ENCODE measurements around the gene EREG.
"Not testable (repeated sequence)": the region's sequence is repeated elsewhere in the genome, so short reads cannot be mapped to it uniquely, and the experiment has no call there.

The EREG gene, protein sequence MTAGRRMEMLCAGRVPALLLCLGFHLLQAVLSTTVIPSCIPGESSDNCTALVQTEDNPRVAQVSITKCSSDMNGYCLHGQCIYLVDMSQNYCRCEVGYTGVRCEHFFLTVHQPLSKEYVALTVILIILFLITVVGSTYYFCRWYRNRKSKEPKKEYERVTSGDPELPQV
- 0.20 to 292 (median 5.5) reads per million in 18 experiments for total RNA-seq

DNA sequence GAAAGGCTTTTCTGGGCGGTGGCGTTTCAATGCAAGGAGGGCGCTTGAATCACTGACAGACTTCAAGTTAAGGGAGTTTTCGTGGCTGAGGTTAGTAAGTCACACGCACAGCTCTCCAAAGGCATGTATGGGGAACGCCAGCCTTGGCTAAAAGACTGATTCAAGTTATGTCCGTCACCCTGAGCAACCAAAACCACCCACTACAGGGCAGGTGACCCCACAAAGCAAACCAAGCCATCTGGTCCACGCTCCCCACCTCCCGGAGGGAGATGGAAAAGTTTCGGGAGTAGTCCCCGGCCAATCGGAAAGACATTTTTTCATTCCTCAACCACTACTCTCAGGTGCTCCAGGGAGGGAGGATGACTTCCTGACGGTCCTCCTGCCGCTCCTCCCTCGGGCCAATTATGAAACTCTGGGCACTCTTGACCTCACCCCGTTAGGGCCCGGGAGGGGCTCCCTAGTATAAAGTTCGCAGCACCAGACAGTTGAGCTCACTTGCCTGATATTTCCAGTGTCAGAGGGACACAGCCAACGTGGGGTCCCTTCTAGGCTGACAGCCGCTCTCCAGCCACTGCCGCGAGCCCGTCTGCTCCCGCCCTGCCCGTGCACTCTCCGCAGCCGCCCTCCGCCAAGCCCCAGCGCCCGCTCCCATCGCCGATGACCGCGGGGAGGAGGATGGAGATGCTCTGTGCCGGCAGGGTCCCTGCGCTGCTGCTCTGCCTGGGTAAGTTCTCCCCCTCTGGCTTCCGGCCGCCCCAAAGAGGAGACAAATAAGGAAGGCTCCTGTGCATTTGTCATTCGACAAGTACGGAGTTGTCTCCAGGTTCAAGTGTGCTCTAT lies at the start of gene EREG:
Gene EREG, plus strand, starts transcription at position 494 of the 840 bp plus-strand sequence. Its CDS starts 164 bp downstream, at position 658.
- DNase-seq, result peak in 1 of 2 donors; percentile 55

DNA sequence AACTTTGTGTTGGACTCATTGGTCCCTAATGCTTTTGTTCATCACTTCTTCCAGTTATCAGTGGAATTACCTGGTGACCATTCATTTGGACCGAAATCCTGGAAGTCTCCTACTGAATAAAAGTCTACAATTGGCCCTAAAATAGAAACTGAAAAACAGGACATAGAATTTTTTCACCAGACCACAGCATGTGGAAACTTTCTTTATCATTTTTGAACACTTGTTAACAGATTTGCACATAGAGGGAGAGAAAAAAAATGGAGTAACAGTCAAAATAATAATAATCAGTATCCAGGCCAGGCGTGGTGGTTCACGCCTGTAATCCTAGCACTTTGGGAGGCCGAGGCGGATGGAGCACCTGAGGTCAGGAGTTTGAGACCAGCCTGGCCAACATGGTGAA lies 49.6 kb upstream of the EREG start:
- DNase-seq, result no peak

DNA sequence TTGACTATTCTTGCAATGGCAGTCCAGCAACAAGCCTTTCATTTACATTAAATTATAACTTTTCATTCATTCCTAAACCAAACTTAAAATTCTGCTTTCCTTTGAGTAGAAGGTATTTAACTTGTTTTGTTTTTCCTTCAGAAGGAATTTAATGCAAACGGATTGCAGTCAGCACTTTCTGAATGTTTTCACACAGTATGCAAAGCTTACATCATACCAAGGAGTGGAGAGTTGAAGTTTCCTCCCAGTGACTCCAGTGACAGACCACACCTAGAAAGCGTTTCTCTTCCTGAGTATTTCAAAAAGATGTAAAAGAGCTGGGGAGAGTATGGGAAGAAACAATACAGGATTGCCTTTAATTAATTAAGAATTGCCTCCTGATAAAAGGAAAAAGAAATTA lies 48.5 kb upstream of the EREG start:
- DNase-seq, result peak; percentile 7 to 22

DNA sequence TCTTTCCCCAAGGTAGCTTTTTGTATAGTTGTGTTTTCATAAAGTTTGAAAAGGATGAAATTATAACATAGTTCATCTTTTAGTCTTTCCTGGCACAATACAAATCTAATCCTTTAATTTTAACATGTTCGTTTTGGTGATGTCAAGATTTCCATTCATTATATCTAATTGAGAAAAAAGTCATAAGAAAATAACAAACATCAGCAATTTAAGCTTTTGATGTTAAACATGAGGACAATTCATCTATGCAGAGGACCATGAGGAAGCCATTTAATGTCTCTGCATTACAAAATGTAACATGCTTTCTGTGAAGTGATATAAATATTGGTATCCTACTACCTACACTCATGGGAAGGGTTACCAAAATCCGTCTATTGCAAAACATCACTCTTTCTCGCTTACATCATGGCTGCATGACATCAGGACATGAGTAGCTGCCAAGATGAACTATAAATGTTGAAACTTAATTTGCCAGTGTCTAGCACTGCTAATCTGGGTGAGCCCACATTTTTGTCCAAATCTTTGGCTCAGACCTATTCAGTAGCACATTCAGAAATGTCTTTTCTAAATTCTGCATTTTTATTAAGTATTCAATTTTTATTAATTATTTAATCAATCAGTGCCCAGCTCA lies 47.2 kb upstream of the EREG start:
- DNase-seq, result peak; percentile 39 to 57

DNA sequence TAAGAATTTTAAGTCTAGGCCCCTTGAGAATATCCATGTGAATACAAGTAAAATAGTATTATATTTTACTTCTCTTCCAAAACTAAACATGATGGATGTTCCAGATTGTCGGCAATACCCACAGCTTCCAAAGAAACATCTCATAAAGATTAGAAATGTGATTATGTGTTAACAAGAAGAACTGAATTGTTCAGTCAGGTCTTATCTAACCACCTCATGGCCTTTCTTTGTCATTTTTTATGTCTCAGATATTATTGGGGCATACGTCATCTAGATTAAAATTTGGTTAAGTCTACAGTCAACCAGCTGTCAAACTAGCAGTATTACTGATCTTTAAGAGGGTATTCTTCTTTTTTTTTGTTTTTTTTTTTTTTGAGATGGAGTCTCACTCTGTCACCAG lies 46.7 kb upstream of the EREG start:
- DNase-seq, result no peak

DNA sequence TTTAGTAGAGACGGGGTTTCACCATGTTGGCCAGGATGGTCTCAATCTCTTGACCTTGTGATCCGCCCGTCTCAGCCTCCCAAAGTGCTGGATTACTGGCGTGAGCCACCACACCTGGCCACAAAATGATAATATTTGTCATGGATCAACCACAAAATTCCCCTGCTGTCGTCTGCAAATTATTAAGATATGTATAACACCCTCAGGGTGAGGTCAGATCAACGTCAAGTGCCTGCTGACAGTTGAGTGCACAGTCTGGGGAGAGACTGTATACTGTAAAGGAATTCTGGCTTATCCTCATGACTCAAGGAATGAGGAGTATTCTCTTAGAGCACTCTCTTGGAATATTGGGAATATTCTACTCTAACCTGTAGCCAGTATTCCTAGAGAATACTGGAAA lies 45.5 kb upstream of the EREG start:
- no peak for DNase-seq

DNA sequence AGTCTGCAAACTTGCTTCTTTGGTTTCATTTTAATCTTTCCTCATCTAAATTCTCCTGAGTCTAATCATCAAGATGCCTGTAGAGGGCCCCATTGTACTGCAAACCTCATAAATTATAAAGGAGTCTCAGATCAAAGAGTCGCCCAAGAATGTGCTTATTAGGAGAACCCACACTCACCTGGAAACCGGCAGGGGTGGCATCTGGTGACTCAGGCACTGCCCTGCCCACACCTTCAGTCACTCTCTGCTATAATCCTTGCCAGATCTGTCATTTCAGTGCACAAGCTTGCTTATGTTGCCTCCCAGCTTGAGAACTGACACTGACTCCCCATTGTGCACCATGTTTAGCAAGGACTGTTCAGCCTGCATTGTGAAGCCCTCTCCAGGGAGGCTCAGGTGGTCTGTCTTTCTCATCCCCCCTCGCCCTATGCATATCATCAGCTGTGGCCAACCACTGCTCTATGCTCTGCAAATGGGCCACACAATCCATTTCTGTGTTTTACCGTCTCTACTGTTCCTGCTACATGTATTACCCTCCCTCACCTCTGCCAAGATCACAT lies 44.3 kb upstream of the EREG start:
- peak; percentile 53 to 69 for DNase-seq

DNA sequence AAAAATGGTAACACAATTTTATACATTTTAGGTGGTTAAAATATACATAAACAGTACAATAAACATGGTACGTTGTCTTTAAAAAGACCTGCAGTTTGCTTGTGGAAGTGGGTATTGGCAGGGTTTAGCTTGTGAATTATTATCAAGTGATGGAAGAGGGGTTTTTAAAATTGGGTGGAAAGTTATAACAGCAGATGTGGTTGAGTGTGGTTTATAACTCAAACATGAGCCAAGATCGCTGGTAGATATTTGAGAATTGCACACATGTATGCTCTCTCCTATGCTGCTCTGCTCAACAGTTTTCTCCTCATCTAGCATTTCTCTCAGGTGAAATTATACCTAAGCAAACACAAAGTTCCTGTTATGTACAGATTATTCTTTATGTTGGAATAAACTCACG lies 42.6 kb upstream of the EREG start:
- no peak for DNase-seq

DNA sequence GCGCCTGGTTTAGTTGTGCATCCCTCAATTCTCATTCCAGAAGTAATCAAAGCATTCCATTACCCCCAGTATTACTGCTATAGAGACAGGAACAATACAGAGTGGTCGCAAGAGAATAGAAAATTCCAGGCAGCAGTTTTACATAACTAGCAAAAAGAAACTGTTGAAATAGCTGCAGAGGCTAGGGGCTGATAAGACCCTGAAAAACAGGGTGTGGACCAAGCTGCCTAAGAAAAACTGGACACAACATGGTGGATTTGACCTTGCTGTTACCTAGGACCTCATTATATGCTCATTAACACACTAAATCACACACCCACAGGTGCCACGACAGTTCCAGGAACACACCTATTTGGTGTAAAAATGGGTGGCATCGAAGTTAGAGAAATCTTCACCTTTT lies 41.3 kb upstream of the EREG start:
- no peak for DNase-seq

DNA sequence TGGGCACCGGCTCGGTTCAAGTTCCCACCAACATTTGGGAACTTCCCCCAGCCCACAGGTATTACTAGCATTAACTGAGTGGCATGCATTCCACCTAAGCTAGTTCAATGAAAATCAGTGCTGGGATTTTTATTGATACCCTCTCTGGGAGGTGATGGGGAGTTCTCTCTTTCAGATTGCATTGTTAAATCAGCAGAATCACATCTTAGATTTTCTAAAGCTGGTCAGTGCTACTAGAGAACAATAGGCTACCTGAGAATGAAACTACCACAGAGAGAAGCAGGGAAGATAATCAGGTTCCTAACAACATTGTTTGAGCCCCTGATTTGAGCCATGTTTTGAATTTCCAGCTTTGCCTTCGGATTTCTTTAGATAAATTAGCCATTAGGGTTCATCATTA lies 40.7 kb upstream of the EREG start:
- no peak for DNase-seq

DNA sequence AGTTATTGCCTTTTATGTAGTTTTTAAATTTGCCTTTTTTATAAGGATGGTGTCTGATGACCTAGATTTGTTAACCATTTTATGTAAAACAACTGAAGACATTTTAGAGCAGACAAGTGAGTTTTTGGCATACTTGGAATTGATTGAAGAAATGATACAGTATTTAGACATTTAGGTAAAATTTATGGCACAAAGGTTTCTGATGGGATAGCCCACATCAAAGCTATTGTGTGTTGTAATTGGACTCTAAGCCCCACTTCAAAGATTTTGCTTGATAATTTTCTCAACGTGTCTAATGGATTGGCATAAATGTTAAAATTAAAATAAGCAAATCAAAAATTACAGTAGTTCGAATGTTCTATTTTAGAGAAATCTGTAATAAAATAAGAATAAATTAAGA lies 39.1 kb upstream of the EREG start:
- DNase-seq, result no peak

DNA sequence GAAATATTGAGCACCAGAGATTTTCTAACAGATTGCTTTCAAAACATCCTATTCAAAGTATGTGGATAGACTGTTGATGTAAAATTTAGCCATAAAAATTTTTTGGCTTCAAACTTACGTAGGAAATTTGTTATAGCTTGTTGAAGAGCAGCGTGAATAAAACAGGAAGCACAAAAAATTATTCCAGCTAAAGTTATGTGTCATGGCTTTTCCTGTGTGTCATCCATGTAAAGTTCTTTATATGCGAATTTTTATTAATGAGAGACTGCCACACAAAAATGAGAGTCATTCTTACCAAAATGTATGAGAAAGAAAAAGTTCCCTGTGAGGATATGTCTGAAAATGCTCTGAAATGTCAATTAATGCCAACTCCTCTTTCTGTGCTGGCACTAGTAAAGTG lies 37.2 kb upstream of the EREG start:
- peak in 1 of 2 donors; percentile 26 for DNase-seq

DNA sequence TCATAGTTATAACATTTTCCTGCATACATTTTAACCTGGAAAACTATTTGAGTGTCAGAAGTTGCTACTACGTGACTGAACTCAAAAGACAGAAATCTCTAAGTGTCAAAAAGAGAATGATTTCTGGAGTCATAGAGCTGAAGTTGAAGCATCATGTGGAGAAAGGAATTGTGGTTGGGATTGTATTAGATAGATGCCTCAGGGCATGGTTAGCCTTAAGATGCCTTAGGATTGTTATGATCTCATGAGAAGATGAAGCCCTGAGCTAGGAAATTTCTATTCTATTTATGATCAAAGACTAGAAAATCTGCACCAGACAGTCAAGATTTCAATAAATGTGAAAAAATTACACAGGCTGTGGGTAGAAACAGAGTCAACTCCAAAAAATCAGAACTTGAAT lies 36.4 kb upstream of the EREG start:
- DNase-seq, result no peak

DNA sequence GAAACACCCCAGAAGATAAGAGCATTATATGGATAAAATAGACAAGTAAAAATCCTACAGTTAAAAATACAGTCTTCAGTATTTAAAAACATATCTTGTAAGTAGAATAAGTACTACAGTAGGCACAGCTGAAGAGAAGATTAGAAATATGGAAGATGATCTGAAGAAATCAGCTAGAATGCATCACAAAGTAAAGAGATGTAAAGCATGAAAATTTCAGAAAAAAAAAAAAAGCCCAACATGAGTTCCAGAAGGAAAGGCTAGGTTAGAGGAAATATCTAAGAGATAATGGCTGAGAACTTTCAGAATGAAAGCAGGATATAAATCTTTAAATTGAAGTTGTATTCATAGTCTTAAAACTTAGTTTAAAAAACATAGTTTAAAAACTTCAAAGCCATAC lies 35.6 kb upstream of the EREG start:
- no peak for DNase-seq

DNA sequence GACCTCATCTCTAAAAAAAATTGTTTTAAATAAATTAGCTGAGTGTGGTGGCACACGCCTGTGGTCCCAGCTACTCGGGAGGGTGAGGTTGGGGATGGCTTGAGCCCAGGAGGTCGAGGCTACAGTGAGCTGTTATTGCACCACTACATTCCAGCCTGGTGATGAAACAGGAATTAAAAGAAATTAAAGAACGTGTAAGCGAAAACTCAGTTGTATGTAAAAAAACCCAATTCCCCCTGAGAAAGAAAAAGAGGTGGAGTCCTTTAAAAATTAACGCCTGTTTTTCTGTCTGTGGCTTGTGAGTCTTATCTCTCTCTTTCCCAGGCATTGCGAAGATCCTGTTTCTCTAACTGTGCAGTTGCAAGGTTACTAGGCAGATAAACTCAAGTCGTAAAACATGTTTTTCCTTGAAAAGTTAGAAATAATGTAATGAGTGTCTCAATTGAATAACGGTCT lies 34.6 kb upstream of the EREG start:
- peak; percentile 14 to 37 for DNase-seq

DNA sequence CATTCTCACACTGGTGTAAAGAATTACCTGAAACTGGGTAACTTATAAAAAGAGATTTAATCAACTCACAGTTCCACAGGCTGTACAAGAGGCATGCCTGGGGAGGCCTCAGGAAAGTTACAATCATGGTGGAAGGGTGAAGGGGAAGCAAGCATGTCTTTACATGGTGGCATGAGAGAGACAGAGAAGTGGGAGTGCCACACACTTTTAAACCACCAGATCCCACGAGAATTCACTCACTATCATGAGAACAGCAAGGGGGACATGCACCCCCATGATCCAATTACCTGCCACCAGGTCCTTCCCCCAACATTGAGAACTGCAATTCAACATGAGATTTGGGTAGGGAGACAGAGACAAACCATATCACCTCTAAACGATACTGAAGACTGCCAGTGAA lies 33.7 kb upstream of the EREG start:
- no peak for DNase-seq

DNA sequence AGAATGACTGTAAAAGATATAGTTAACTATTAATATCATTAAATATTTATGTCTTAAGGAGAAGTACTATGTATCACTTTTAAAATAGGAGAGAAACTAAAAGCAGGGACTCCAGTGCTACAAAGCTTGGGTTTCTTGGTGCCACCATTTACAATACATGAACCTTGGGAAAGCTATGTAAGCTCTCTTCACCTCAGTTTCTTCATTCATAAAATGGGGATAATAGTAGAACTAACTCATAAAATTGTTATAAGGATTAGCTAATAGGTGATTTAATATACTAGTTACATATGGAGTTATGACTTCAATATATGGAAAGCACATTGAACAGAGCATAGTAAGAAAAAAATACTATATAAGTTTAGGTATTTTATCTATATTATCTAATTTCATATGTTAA lies 33.0 kb upstream of the EREG start:
- DNase-seq, result no peak

DNA sequence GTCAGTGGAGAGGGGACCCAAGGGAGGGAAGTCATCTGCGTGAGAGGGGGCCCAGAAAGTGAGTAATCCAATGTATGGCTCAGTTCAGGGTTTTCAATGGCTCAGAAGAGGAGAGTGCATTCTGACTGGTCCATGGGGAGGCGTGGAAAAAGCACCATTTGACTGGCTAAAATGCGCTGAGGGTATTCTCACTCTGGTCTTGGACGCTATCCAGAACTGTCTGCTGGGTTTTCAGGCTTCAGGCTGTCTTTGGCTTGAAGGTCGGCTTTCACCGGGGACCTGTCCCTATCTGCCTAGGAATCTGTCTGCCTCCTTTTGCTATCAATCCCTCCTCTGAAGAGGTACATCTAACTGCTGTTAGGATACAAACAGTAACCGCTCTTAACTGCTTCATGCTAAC lies 30.3 kb upstream of the EREG start:
- DNase-seq, result no peak

DNA sequence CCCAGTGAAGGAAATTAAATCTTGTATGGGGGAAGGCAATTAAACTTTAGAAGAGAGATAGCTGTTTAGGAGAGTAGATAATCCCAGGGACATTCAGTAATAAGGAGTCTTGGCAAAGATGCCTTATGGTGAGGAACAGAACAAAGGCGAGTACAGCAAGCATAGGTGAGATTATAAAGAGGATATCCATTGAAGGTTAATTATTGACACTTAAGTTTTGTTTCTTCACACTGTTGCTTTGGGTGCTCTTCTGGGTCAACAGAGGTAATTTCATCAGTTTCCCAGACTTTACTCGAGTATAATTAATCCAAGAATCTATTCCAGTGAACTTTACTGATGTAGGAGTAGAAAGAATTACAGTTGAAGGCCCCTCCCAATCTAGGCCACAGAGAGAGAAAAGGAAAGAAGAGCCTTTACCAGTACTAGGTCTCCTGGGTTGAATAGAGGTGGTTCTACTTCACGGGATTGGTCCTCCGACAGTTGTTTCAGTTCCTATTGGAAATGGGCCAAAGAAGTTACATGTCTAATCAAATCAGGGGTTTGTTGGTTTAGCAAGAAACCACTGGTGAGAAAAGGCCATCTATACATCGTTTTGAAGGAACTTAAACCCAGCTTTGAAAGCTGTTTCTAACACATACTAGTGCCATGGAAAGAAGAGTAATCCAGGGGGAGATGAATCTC lies 29.5 kb upstream of the EREG start:
- peak; percentile 54 to 77 for DNase-seq

DNA sequence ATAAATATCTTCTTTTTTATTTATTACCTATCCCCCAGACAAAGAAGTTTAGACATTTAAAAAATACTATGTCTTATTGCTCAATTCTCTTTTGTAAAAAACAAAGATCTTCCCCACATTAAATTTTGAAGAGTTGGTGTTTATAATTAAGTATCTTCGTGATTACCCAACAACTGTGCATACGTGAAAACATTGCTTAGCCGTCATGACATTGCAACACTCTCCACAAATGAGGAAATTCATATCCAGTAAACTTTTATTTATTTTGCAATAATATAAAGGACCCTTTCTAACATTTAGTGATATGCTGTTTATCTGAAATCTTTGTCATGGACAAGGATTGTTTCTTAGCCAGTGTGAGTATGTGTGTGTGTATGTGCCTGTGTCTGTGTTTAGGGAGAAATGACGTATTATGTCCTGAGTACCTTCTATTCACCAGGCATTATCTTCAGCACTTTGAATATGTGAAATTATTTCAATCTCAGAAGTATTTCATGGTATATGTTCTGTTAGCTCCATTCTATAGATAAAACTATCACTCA lies 26.1 kb upstream of the EREG start:
- DNase-seq, result peak; percentile 58 to 84

DNA sequence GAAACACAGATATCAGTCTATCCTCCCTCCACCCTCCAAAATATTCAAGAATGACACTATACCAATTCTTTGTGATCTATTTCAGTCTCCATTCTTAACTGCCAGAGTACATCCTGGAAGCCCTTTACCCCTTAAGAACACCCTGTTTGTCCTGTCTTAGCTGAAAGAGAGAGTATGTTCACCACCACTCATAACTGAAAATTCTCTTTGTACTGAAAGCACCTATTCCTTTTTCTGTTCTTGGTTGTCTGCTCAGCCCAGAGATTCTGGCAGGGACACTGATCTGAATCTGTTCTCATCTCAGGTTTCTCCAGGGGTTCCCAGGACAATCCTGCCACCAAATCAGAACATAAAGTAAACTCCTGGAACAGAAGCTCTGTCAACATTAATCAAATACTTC lies 25.4 kb upstream of the EREG start:
- no peak for DNase-seq

DNA sequence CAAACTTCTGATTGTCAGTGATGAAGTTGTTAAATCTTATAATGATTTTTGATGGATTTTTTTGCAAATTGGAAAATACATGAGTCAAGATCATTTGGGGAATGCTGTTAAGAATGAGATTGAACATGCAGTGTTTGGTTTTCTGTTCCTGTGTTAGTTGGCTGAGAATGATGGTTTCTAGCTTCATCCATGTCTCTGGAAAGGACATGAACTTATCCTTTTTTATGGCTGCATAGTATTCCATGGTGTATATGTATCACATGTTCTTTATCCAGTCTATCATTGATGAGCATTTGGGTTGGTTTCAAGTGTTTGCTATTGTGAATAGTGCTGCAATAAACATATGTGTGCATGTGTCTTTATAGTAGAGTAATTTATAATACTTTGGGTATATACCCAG lies 24.5 kb upstream of the EREG start:
- DNase-seq, result not testable (repeated sequence)

DNA sequence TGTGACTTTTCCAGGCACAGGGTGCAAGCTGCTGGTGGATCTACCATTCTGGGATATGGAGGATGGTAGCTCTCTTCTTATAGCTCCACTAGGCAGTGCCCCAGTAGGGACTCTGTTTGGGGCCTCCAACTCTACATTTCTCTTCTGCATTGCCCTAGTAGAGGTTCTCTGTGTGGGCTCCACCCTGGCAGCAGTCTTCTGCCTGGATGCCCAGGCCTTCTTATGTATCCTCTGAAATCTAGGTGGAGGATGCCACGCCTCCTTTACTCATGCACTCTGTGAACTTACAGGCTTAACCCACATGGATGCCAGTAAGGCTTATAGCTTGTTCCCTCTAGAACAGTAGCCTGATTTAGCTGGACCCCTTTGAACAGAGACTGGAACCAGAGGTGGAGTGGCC lies 20.9 kb upstream of the EREG start:
- DNase-seq, result no peak

Measured in inflammatory macrophage (primary cell).